ENCODE measurements around the gene COL13A1. TPM values are rescaled to one million over a fixed set of nuclear protein-coding genes. Genes with fewer than 3 reads are reported as not detected.

Gene COL13A1
- total RNA-seq, 3 donors from 2014 or later = 0.66 to 0.80 (median 0.73) TPM

DNA sequence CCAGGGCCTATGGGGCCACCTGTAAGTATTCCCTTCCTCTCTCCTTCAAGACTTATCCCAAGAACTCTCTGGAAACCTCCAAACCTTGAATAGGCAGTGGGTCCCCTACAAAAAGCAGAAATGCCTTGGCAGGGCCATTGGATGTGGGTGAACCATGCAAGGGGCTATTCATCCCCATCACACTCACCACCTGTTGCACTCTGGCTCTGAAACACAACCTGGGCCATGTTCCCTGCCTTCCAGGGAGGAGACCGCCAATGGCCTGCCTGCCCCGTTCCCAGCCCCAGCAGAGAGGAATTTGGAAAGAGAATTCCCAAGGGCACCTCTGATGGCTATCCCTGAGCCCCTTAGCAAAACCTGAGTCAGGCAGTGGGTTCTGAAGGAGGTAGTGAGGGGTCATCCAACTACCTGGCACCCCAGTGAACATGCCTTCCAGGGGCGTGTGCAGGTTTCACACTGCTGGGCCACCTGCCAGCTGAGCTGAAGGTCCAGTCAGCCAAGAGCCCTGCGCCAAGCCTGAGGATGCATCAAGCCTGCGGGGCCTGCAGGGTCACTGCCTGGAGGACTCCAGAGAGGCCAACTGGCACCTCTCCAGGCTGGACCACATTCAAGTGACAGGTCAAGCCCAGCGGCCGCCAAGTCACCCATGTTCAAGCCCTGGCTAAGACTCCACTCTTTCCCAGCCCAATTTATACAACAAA is 101.3 kb downstream of the COL13A1 start:
- intact Hi-C loops (cut with DNase I; ENCODE audit: low total_unique reads) = no loop called here
- Histone ChIP-seq H3K4me1 (peaks cover 0 to 7% of the 10 kb centered on the region in 2 donors), H3K27me3 (no peaks in the 10 kb centered on the region), H3K27ac (no peak overlapping the region), H3K4me3 (no peak overlapping the region), H3K9me3 (no peaks in the 10 kb centered on the region), H3K36me3 (no peaks in the 10 kb centered on the region)
- TF ChIP-seq, protein P1, sequence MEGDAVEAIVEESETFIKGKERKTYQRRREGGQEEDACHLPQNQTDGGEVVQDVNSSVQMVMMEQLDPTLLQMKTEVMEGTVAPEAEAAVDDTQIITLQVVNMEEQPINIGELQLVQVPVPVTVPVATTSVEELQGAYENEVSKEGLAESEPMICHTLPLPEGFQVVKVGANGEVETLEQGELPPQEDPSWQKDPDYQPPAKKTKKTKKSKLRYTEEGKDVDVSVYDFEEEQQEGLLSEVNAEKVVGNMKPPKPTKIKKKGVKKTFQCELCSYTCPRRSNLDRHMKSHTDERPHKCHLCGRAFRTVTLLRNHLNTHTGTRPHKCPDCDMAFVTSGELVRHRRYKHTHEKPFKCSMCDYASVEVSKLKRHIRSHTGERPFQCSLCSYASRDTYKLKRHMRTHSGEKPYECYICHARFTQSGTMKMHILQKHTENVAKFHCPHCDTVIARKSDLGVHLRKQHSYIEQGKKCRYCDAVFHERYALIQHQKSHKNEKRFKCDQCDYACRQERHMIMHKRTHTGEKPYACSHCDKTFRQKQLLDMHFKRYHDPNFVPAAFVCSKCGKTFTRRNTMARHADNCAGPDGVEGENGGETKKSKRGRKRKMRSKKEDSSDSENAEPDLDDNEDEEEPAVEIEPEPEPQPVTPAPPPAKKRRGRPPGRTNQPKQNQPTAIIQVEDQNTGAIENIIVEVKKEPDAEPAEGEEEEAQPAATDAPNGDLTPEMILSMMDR (IDR thresholded peaks at IDR 0.05) = no peak
- no peak for TF ChIP-seq POLR2AphosphoS5 (IDR thresholded peaks at IDR 0.05)
- no peak for TF ChIP-seq POLR2A (IDR thresholded peaks at IDR 0.05)
- DNase-seq (ENCODE audit: low spot score in 2 of 2) = peak in 1 of 2 donors; percentile 23

DNA sequence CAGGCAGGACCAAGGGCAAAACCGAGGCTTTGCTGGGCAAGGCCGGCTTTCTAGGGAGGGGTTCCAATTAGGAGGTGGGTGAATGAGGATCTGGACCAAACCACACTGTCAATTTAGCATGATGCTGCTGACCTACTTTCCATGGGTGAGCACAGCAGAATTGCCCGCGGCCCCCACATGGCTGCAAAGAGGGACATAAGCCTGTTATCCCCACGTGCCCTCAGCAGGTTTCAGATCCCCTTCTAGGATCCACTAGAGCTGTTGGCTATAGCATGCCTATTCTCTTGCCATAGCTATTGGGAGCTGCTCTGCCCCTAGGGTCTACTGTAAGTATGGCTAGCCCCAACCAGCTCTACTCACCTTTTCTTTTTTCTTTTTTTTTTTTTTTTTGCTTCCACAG is 102.8 kb downstream of the COL13A1 start:
- intact Hi-C loops (cut with DNase I; ENCODE audit: low total_unique reads) = no loop called here

DNA sequence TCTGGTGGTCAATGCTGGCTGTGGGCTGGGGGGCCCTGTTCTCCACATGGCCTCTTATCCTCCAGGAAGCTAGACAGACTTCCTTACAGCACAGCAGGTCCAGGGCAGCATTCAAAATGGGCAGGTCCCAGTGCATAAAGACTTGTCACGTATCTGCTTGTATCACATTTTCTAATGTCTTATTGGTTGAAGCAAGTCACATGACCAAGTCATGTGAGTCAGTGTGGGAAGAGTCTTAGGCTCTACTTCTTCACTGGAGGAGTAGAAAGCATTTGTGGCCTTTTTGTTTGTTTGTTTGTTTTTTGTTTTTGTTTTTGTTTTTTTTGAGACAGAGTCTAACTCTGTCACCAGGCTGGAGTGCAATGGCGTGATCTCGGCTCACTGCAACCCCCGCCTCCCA is 104.7 kb downstream of the COL13A1 start:
- intact Hi-C loops (cut with DNase I; ENCODE audit: low total_unique reads) = no loop called here
- TF ChIP-seq POLR2AphosphoS5 (IDR thresholded peaks at IDR 0.05) = no peak
- H3K27ac ChIP-seq = no peak overlapping the region
- peaks cover 6 to 7% of the 10 kb centered on the region in 2 donors for H3K4me1 ChIP-seq
- H3K9me3 ChIP-seq = no peaks in the 10 kb centered on the region
- H3K27me3 ChIP-seq = no peaks in the 10 kb centered on the region
- H3K4me3 ChIP-seq = no peak overlapping the region
- no peaks in the 10 kb centered on the region for H3K36me3 ChIP-seq
- no peak for DNase-seq (ENCODE audit: low spot score in 2 of 2)

More for the DNA sequence above, 102.8 kb downstream of the COL13A1 start:
- no peak for DNase-seq (ENCODE audit: low spot score in 2 of 2)
- Histone ChIP-seq H3K4me1 (peaks cover 0 to 7% of the 10 kb centered on the region in 2 donors), H3K36me3 (no peaks in the 10 kb centered on the region), H3K27me3 (no peaks in the 10 kb centered on the region), H3K27ac (no peak overlapping the region), H3K4me3 (no peak overlapping the region), H3K9me3 (no peaks in the 10 kb centered on the region)
- no peak for TF ChIP-seq POLR2A (IDR thresholded peaks at IDR 0.05)
- no peak for TF ChIP-seq POLR2AphosphoS5 (IDR thresholded peaks at IDR 0.05)
- TF ChIP-seq, protein P1 (IDR thresholded peaks at IDR 0.05) = no peak

DNA sequence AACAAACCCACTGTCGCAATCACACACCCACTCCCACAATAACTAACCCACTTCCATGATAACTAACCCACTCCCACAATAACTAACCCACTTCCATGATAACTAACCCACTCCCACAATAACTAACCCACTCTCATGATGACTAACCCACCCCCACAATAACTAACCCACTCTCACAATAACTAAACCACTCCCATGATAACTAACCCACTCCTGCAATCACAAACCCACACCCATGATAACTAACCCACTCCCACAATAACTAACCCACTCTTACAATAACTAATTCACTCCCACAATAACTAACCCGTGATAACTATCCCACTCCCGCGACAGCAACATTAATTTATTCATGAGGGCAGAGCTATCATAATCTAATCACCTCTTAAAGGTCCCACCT is 105.8 kb downstream of the COL13A1 start:
- DNase-seq (ENCODE audit: low spot score in 2 of 2) = no peak
- Histone ChIP-seq H3K4me3 (no peak overlapping the region), H3K27me3 (no peaks in the 10 kb centered on the region), H3K36me3 (no peaks in the 10 kb centered on the region), H3K9me3 (no peaks in the 10 kb centered on the region), H3K4me1 (peaks cover 4 to 14% of the 10 kb centered on the region in 2 donors), H3K27ac (no peak overlapping the region)
- intact Hi-C loops (cut with DNase I; ENCODE audit: low total_unique reads) = no loop called here
- TF ChIP-seq, protein P1 (IDR thresholded peaks at IDR 0.05) = no peak
- no peak for TF ChIP-seq POLR2AphosphoS5 (IDR thresholded peaks at IDR 0.05)
- TF ChIP-seq POLR2A (IDR thresholded peaks at IDR 0.05) = no peak

DNA sequence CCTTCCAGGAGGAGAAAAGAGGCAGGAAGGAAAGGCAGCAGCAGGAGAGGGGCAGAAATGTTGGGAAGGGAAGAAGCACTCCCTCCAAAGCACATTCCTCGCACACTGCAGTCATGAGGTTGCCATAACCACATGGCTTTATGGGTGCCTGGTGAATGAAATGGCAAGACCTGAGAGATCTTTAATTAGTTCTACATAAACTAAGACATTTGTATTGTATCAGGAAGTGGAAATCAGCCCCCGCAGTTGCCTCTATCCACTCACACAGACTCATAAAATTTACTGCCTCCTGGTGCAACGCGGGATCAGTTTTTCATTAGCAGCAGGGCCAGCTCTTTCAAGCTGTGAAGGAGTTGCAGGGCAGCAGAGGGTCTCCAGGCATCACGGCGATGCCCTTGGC is 106.4 kb downstream of the COL13A1 start:
- H3K36me3 ChIP-seq = no peaks in the 10 kb centered on the region
- TF ChIP-seq, protein P1 (IDR thresholded peaks at IDR 0.05) = no peak
- no peak for DNase-seq (ENCODE audit: low spot score in 2 of 2)
- intact Hi-C loops (cut with DNase I; ENCODE audit: low total_unique reads) = no loop called here
- H3K27me3 ChIP-seq = no peaks in the 10 kb centered on the region
- no peaks in the 10 kb centered on the region for H3K9me3 ChIP-seq
- no peak overlapping the region for H3K4me3 ChIP-seq
- H3K4me1 ChIP-seq = peaks cover 8 to 14% of the 10 kb centered on the region in 2 donors
- no peak overlapping the region for H3K27ac ChIP-seq

Data from breast epithelium (tissue), 4 donors.